WERI-Rb-1 (cell line): ENCODE data around the gene KCTD3.

ENCODE experiments used
- DNase-seq: peaks from one replicate; pipeline ENCODE4 v3.0.0-alpha.2; 2020
- H3K27ac ChIP-seq: fragments of 250-450 bp; sonication (Bioruptor Pico); 2 replicates; pipeline ENCODE4 v1.5.1; 2020; ENCODE audit warnings: mild to moderate bottlenecking, moderate library complexity
- H3K27me3 ChIP-seq: fragments of 250-450 bp; sonication (Bioruptor Pico); 2 replicates; pipeline ENCODE4 v1.5.1; 2021; ENCODE audit warnings: mild to moderate bottlenecking, low read depth, moderate library complexity; ENCODE audit not compliant: insufficient read depth, severe bottlenecking
- H3K36me3 ChIP-seq: fragments of 250-450 bp; sonication (Bioruptor Pico); 2 replicates; pipeline ENCODE4 v1.5.1; 2020; ENCODE audit warnings: mild to moderate bottlenecking, moderate library complexity
- H3K4me3 ChIP-seq: 2 replicates; pipeline ENCODE4 v1.5.1; 2011; ENCODE audit warnings: low read depth, mild to moderate bottlenecking, control low read depth, low read length
- H3K9me3 ChIP-seq: fragments of 250-450 bp; sonication (Bioruptor Pico); 2 replicates; pipeline ENCODE4 v1.5.1; 2021; ENCODE audit warnings: mild to moderate bottlenecking, moderate library complexity; ENCODE audit not compliant: severe bottlenecking
- TF ChIP-seq, protein P1 (sequence below): IDR thresholded peaks from 2 replicates; pipeline ENCODE4 v1.5.1; 2011; ENCODE audit warnings: low read depth, mild to moderate bottlenecking, control low read depth, inconsistent platforms, low read length

The KCTD3 gene

DNA sequence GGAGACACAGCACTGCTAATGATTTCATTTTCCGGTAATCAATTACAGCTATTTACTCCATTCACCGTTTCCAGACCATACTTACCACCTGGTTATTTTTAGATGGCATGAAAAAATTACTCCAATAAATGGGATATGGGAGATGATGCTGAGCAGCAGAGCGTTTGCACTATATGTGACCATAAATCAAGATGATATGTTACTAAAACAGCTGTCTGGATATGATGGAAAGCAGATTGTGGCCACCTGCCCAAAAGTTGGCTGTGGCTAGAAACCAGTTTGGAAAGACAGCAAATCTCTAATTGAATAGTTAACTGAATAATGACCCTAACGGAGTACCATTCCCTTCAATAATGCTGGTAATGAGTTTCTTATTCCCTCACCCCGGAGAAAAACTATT lies 22.5 kb upstream of the KCTD3 start:
- Histone ChIP-seq H3K27me3 (no peaks in the 10 kb centered on the region), H3K9me3 (no peaks in the 10 kb centered on the region), H3K4me3 (no peak overlapping the region), H3K36me3 (no peaks in the 10 kb centered on the region), H3K27ac (no peak overlapping the region)
- no peak for DNase-seq
- TF ChIP-seq, protein P1, sequence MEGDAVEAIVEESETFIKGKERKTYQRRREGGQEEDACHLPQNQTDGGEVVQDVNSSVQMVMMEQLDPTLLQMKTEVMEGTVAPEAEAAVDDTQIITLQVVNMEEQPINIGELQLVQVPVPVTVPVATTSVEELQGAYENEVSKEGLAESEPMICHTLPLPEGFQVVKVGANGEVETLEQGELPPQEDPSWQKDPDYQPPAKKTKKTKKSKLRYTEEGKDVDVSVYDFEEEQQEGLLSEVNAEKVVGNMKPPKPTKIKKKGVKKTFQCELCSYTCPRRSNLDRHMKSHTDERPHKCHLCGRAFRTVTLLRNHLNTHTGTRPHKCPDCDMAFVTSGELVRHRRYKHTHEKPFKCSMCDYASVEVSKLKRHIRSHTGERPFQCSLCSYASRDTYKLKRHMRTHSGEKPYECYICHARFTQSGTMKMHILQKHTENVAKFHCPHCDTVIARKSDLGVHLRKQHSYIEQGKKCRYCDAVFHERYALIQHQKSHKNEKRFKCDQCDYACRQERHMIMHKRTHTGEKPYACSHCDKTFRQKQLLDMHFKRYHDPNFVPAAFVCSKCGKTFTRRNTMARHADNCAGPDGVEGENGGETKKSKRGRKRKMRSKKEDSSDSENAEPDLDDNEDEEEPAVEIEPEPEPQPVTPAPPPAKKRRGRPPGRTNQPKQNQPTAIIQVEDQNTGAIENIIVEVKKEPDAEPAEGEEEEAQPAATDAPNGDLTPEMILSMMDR, result no peak

DNA sequence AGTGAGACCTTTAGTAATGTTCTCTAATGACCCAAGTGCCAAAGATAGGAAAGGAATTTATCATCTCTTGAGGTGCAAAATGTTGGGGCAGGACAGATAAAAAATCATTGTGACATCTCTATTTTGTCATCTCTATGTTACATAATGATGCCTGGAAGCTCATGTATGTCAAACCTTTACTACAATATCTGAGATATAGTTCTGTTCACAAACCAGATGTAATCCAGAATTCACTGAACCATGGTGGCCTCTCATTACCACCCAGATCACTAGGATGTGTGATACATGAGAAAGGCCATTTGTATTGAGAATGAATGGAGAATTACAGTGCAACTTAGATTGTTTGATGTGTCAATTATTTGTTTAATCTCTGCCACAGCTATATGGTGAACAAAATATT lies 22.0 kb upstream of the KCTD3 start:
- H3K27ac ChIP-seq, result no peak overlapping the region
- DNase-seq, result no peak
- no peaks in the 10 kb centered on the region for H3K36me3 ChIP-seq
- H3K27me3 ChIP-seq, result no peaks in the 10 kb centered on the region
- H3K4me3 ChIP-seq, result no peak overlapping the region
- no peaks in the 10 kb centered on the region for H3K9me3 ChIP-seq
- TF ChIP-seq, protein P1, result no peak

DNA sequence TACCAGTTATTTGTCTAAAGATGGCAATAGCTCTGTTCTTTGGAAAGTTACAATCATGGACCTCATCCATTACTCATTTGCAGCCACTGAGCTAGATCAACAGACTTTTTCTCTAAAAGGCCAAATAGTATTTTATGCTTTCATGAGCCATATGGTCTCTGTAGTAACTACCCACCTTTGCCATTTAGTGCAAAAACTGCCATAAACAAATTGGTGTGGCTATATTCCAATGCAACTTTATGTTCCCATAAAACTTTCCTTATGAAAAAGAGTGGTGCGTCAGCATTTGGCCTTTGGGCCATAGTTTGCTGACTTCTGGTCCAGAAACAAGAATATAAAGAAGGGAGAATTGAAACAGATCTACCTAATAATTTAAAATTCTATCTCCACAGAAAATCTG lies 20.1 kb upstream of the KCTD3 start:
- Histone ChIP-seq H3K9me3 (no peaks in the 10 kb centered on the region), H3K36me3 (no peaks in the 10 kb centered on the region), H3K27me3 (no peaks in the 10 kb centered on the region), H3K27ac (no peak overlapping the region), H3K4me3 (no peak overlapping the region)
- TF ChIP-seq, protein P1, result no peak
- DNase-seq, result no peak

DNA sequence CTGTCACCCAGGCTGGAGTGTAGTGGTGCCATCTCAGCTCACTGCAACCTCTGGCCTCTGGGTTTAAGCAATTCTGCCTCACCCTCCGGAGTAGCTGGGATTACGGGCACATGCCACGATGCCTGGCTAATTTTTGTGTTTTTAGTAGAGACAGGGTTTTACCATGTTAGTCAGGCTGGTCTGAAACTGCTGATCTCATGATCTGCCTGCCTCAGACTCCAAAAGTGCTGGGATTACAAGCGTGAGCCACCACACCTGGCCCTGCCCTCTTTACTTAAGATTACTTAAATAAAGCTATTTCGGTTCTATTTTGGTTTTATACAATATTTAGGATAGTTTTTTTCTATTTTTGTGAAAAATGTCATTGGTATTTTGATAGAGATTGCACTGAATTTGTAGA lies 15.3 kb upstream of the KCTD3 start:
- H3K36me3 ChIP-seq, result no peaks in the 10 kb centered on the region
- no peak overlapping the region for H3K27ac ChIP-seq
- TF ChIP-seq, protein P1, result no peak
- no peak for DNase-seq
- H3K27me3 ChIP-seq, result no peaks in the 10 kb centered on the region
- H3K4me3 ChIP-seq, result no peak overlapping the region
- H3K9me3 ChIP-seq, result peaks cover 3% of the 10 kb centered on the region

DNA sequence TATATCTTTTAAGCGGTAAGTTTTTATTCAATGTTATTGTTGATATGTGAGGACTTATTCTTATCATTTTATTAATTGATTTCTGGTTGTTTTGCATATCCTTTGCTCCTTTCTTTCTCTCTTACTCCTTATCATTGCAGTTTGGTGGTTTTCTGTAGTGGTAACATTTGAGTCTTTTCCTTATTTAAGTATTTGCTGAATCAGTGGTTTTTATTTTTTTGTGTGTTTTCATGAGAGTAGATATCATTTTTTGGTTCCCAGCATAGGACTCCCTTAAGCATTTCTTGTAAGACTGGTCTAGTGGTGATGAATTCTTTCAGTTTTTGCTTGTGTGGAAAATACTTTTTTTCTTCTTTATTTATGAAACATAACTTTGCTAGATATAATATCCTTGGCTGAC lies 12.2 kb upstream of the KCTD3 start:
- no peaks in the 10 kb centered on the region for H3K36me3 ChIP-seq
- TF ChIP-seq, protein P1, result no peak
- no peak overlapping the region for H3K27ac ChIP-seq
- no peak overlapping the region for H3K4me3 ChIP-seq
- peaks cover 3% of the 10 kb centered on the region for H3K9me3 ChIP-seq
- DNase-seq, result no peak
- no peaks in the 10 kb centered on the region for H3K27me3 ChIP-seq

DNA sequence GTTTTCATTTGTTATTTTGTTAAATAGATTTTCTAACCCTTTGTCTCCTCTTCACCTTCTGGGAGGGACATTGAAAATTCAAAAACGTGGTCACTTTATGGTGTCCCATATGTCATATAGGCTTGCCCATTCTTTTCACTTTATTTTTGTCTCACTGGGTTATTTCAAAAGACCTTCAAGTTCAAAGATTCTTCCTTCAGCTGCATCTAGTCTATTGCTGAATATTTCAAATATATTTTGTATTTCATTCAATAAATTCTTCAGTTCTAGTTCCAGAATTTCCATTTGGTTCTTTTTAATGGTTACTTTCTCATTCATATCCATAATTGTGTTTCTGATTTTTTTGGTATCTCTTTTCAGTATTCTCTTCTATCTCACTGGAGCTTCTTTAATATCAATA lies 11.6 kb upstream of the KCTD3 start:
- H3K27ac ChIP-seq, result no peak overlapping the region
- H3K36me3 ChIP-seq, result no peaks in the 10 kb centered on the region
- H3K9me3 ChIP-seq, result peaks cover 6% of the 10 kb centered on the region
- no peak for DNase-seq
- TF ChIP-seq, protein P1, result no peak
- H3K27me3 ChIP-seq, result no peaks in the 10 kb centered on the region
- no peak overlapping the region for H3K4me3 ChIP-seq
